Right lobe of liver (tissue), 4 donors: Measurements from ENCODE around the gene RCAN2.

Source experiments
- POLR2A ChIP-seq: fragments of 450-650 bp; IDR thresholded peaks from one replicate; pipeline ENCODE4 v1.6.1; 2017; ENCODE audit warnings: antibody characterized with exemption, mild to moderate bottlenecking
- TF ChIP-seq, protein P1 (sequence below), 4 donors: fragments of 200-600 bp in 3 of 4; fragments of 450-650 bp in 1 of 4; IDR thresholded peaks; one replicate each; pipeline versions ENCODE4 v1.5.1 to v1.8.0; 2016 to 2022; ENCODE audit warnings: antibody characterized with exemption in 4 of 4, mild to moderate bottlenecking in 2 of 4
- donor health status: DM: no; HTN: no; CAD: no.
- donor health status: DM: no; HTN: no; CAD: no.
- donor health status: DM: no; HTN: yes; CAD: no.

DNA sequence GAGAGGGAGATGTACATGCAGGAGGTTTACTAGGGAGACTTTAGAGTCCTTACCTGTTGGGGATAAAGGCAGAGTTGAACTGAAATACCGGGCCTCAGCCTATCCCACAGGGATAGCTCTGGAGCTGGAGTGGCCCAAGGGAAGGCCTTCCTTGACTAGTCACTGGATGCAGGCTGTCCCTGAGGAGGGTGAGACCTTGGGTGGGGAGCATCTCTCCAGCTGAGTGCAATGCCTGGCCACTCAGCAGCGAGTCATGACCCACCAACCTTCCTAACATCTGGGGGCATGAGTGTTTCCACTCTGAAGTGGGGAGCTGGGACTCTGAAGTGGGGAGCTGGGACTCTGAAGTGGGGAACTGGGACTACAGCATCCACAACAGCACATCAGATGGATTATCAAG, 274.4 kb downstream of the RCAN2 start:
- no peak for TF ChIP-seq POLR2A
- TF ChIP-seq, protein P1, sequence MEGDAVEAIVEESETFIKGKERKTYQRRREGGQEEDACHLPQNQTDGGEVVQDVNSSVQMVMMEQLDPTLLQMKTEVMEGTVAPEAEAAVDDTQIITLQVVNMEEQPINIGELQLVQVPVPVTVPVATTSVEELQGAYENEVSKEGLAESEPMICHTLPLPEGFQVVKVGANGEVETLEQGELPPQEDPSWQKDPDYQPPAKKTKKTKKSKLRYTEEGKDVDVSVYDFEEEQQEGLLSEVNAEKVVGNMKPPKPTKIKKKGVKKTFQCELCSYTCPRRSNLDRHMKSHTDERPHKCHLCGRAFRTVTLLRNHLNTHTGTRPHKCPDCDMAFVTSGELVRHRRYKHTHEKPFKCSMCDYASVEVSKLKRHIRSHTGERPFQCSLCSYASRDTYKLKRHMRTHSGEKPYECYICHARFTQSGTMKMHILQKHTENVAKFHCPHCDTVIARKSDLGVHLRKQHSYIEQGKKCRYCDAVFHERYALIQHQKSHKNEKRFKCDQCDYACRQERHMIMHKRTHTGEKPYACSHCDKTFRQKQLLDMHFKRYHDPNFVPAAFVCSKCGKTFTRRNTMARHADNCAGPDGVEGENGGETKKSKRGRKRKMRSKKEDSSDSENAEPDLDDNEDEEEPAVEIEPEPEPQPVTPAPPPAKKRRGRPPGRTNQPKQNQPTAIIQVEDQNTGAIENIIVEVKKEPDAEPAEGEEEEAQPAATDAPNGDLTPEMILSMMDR (IDR thresholded peaks at IDR 0.05) = no peak
